SIG-M5 (cell line): ENCODE measurements around the gene EPB41L1.

Experiments
- DNase-seq: peaks from one replicate; lab custom pipeline; 2025; lab: John Stamatoyannopoulos, UW

Gene EPB41L1

DNA sequence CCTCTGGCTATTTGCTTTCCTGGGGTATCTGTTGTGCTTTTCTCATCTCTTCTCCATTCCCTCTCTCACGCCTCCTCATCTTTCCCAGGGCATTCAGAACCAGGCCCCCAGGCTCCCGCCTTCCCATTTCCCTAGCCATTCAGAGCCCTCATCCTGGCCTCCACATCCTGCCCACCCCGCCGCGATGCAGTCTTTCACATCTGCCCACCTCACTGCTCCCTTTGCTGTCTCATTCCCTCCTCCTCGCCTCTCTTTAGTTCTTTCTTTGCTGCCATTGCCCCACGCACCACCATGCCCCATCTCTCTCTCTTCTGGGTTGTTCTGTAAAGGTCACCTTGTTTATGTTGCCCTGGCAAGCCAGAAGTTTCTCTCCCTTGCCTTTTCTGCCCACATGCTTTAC, 71.1 kb downstream of the EPB41L1 start:
- DNase-seq: no peak

DNA sequence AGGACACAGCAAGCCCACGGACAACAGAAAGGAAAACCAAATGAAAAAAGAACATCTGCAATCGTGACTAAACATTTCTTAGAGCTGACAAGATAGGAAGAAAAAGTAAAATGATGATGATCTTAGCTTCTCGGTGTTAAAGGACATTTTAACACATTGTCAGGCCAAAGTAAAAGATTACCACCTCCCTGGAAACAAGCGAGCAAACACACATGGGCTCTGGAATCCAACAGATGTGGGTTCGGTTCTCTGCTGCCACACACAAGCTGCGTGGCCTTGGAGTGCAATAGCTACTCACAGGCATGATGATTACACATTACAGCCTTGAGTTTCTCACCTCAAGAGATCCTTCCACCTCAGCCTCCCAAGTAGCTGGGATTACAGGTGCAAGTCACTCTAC, 74.2 kb downstream of the EPB41L1 start:
- DNase-seq: no peak

DNA sequence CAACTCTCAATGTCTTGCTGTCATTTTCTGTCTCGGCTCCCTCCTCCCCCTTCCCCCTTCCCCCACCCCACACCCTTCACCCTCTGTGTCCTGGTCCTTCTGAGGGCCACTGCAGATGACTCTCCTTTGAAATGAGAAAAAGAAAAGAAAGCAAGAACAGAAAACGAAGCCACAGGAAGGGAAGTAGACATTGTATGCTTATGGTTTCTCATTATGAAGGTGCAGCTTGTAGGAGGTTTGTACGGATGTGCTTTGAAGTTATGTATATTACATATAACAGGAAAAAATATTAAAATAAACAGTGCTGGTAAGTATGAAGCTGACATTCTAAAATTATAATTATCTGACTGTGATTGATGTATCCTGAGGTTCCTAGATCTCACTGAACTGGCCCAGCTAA, 75.5 kb downstream of the EPB41L1 start:
- no peak for DNase-seq

DNA sequence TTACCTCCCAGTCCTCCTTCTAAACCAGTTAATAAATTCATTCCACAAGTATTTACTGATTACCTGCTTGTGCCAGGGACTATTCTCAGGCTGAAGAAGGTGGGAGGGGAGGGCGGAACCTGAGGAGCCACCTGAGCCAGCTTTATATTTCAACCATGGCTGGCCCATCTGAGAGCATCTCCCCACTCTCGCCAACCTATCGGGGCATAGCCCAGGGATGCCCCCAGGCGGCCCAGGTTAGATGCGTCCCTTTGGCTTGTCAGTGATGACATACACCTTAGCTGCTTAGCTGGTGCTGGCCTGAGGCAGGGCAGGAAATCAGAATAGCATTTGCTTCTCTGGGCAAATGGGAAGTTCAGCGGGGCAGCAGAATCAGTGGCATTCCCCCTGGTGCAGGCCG, 76.8 kb downstream of the EPB41L1 start:
- no peak for DNase-seq

DNA sequence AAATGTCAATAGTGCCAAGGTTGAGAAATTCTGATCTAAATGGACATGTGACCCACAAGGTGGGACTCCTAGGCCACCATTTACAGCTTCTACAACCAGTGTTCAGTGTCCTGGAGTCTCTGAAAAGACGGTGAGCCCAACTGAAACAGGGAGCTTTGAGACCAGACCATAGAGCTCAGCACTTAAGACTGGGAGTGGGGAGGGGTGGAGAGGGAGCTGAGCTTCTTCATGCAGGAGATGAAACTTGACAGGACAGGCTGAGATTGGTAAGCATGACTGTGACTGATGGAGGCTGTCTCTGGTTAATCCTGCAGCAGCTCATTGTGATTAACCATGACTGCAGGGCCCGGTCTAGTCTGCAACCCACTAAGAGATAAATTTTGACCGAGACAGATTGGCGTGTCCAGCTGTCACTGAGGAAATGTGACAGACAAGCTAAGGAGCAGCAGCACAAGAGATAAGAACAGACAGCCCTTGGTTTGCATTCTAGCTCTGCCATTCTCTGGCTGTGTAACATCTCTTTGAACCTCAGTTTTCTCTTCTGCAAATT, 80.3 kb downstream of the EPB41L1 start:
- DNase-seq: no peak

DNA sequence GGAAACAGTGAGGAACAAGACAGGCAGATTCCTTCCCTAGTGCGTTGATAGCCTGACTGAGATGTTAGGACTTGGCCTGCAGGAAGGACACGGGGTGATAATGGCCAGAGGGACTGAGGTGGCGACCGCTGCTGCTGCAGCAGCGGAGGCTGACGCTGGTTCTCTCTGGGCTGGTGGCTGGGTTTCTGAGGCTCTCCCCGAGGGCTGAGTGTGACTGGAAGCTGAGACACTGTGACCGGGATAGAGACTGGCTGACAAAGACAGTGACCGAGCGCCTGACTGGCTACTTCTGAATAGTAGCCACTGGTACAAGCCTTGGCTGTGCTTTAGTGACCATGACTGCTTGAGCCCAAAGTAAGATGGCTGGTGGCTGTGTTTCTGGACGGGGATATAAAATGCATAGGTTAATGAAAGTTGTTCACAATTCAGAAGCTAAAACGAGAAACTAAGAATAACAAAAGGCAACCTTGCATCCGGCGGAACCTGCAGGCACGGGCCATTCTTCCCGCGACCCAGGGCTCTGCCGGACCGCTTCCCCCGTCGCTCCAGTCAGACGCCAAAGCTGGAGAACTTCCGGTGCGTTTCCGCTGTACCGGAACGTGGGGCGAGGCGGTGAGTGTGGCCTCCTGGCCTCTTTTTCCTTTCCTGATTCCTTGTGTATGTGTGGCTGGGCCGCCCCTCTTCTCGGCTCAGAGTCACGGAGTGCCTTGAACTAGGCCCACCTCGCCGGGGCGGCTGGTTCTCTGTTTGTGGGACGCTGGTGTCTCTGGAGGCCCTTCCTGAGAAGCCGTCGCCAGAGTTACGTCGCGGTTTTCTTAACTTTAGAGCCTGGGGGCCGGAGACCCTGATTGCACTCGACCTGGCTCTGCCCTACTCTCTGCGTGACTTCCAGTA, 81.6 kb downstream of the EPB41L1 start, which contains the start of gene AAR2:
AAR2 (plus strand) TSS at position 587 of the 894 bp plus-strand sequence. CDS start 3,391 bp downstream, outside the sequence.
- DNase-seq: peak; percentile 46

DNA sequence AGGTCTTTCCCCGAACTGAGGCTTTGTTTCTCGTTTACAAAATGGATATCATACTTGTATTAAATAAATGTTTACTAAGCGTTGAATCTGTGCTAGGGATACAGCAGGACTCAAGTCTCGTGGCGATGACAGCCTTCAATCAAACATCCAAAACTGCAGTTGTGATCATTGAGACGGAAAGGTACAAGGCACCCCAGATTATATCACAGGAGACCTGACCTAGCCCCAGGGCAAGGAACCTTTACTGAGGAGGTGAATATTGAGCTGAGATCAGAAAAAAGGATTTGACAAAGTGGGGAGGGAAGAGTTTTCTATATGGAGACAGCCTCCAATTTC, 82.2 kb downstream of the EPB41L1 start:
- no peak for DNase-seq

DNA sequence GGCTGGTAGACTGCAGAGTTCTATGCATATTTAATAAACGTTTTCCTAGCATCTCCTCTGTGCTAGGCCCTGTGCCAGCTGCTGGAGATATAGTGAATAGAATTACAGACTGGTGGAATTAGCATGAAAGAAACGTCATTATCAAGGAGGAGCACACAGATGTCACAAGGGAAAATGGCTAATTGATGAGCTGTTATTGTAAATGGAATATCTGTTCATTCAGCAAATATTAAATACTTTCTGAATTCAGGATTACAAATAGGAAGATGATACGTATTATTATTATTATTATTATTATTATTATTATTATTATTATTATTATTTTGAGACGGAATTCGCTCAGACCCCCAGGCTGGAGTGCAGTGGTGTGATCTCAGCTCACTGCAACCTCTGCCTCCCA, 82.9 kb downstream of the EPB41L1 start:
- DNase-seq: no peak

DNA sequence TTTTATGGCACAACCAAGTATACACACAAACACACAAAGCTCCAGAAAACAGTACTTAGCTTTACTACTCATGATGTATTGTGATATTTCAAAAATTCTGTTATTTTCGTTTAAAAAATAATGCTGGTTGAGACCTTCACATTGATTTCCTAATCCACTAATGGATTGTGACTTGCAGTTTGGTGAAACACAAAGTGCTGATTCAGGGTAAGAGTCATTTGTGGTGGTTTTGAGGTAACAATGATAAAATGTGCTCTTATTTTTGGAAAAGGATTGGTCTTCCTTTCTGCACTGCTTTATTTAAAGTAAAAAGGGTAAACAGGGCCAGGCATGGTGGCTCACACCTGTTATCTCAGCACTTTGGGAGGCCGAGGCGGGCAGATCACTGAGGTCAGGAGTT, 83.6 kb downstream of the EPB41L1 start:
- DNase-seq: no peak

DNA sequence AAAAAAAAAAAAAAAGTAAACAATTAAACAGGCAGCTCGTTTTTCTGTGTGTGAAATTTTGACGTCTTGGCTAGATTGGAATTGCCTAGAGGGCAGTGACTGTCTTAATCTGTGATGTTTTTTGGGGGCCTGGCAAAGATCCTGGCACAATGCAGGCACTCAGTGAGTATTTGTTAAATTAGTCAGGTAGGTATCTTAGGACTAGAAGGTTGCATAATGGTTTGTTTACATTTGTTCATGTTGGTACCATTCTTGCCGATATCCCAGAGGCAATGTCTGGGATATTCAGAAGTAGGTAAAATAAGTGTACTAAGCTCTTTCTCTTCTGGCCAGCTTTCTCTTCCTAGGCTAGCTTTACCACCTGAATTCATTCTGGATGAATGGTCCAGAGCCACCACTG, 84.2 kb downstream of the EPB41L1 start:
- no peak for DNase-seq

DNA sequence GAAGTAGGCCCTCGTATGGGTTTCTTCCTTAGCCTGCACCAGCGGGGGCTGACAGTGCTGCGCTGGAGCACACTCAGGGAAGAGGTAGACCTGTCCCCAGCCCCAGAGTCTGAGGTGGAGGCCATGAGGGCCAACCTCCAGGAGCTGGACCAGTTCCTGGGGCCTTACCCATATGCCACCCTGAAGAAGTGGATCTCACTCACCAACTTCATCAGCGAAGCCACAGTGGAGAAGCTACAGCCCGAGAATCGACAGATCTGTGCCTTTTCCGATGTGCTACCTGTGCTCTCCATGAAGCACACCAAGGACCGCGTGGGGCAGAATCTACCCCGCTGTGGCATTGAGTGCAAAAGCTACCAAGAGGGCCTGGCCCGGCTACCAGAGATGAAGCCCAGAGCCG, 85.5 kb downstream of the EPB41L1 start:
- no peak for DNase-seq

DNA sequence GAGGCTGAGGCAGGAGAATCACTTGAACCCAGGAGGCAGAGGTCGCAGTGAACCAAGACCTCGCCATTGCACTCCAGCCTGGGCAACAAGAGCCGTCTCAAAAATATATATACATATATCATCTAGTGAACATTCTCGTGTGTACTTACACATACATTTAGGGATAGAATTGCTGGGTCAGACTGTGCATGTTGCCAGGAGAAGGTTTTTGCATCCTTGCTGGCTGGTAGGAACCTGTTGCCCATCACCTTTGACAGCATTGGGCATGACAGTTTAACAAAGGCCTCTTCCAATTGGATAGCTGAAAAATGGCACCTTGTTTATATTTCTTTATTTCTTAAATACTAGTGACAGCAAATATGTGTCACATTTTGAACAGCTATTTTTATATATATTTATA, 87.1 kb downstream of the EPB41L1 start:
- no peak for DNase-seq

DNA sequence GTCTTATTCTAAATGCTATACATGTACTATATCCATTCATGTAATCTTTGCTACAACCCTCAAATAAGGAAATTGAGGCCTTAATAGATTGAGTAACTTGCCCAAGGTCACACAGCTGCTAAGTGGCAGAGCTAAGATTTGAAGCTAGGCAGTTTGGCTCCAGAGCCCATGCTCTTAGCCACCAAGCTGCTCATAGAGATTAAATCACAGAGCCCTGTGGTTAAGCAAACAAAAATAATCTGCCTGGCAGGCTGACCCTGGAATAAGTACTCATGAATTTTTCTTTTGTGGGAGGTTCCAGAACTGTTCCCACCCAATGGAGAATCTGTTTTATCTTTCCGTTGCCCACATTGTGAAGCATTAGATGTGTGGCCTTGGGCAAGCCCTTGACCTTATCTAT, 89.2 kb downstream of the EPB41L1 start:
- DNase-seq: no peak

DNA sequence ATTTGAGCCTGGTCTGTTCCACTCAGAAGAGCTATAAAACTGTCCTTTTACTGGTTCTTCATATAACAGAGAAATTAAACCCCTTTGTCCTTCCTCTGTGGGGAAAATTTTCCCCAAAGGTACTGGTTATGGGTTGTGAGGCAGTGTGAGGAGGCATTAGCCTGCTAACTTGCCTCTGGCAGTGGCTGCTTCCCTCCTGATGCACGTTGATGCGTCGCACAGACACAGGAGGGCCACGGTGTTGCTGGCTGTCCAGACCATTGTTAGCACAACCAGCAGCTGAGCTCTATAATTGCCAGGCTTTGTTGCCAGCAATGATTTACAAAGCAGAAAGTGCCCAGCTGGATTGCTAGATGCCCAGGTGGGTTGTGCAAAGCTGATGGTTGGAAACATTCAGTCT, 91.9 kb downstream of the EPB41L1 start:
- DNase-seq: no peak

DNA sequence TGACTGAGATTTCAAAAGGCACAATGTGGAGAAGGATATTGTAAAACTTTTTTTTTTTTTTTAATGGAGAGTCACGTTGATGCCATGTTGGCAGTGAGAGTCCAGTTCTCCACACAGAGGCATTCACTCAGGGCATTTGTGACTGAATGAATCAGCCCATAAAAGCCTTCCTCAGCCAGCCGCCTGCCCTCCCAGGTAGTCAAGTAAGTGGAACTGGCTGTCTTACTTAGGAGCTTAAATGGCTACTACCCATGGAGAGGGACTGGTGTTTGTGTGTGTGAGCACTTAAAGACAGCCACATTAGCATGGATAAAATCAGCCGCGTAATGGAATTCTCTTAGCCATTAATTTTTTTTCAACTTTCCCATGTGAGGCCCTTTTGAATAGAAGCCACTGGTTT, 94.3 kb downstream of the EPB41L1 start:
- DNase-seq: no peak

DNA sequence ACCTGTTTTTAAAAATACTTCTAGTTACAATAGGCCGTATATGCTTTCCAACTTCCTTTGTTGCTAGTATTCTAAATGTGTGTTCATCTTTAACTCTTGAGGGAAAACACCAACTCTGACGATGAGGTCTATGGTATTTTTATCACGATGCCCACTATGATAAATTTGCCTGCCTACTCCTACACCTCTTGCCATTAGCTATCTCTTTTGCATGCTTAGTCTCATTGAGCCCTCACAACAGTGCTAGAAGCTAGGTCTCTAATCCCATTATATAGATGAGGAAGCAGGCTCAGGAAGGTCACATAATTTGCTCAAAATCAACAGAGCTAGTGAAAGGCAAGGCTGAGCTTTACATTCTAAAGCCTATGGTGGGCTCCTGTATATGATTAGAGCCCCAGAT, 94.9 kb downstream of the EPB41L1 start:
- DNase-seq: no peak

DNA sequence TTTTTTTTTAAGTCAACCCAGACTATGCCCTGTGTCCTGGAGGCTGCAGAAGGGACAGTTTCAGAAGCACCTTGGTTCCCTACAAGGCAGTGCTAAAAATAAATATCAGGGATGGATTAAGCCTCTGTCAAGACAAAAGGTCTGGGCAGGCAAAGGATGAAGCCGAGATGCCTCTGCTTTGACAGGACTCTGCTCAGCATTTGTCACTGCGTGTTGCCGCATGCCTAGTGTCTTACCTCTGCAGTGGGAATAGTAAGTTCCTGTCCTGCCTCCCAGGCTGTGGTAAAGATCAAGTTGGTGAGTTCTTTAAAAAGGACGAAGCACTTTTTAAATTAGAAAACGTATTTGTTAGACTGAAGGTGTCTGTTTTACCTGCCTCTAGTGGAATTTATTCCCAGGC, 96.9 kb downstream of the EPB41L1 start:
- no peak for DNase-seq

DNA sequence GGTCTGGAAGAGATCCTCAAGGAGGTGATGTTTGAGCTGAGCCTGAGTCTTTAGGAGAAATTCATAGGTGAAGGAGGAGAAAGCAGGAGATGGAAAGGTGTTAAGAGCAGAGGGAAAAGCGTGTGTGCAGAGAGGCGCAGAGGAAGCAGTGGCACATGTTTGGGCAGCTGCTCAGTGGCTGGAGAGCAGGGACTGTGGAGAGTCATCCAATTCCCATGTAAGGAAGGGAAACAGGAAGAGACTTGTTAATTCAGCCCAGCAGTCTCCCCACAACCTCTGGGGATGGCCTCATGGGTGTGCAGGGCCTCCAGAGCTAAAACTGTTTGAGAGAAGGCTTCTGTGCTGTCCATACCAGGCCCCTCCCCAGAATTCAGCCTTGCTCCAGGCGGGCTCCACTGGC, 98.0 kb downstream of the EPB41L1 start:
- no peak for DNase-seq

DNA sequence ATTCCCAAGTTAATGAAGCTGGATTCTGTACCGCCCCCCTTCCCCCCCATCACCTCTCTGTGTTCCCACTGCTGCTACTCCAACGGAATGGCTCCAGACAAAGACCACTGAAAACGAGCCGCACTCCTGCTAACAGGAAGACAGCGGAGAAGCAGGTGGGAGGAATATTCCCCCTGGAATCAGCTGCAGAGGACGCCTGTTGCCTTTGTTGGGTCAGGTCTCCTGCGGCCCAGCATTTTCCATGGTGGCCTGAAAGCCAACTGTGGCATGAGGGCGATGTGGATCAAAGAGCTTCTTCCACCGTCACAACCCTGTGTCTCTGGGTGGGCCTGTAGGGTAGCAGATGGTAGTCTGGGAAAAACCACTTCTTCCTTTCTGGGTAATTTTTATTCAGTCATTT, 98.5 kb downstream of the EPB41L1 start:
- no peak for DNase-seq

DNA sequence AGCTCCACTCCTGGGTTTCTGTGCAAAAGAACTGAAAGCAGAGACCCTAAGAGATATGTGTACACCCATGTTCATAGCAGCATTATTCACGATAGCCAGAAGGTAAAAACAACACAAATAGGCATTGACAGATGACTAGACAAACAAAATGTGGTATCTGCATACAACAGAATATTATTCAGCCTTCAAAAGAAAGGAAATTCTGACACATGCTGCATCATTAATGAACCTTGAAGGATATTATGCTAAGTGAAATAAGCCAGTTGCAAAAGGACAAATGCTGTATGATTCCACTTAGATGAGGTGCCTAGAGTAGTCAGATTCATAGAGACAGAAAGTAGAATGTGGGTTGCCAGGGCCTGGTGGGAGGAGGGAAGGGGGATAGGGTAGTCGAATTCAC, 99.5 kb downstream of the EPB41L1 start:
- no peak for DNase-seq

DNA sequence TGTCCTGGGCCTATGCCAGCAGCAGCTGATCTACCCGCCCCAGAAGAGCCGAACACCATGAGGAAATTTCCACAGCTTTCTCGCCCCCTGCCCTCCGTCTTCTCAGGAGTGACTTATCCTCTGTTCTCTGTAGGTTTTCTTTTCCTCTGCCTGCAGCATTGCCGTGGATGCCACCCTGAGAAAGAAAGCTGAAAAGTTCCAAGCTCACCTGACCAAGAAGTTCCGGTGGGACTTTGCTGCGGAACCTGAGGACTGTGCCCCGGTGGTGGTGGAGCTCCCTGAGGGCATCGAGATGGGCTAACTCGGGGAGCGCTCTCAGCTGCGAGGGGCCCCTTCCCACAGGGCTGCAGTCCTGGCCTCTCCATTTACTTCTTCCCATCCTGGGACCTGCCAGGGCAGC, 100.9 kb downstream of the EPB41L1 start:
- DNase-seq: no peak

DNA sequence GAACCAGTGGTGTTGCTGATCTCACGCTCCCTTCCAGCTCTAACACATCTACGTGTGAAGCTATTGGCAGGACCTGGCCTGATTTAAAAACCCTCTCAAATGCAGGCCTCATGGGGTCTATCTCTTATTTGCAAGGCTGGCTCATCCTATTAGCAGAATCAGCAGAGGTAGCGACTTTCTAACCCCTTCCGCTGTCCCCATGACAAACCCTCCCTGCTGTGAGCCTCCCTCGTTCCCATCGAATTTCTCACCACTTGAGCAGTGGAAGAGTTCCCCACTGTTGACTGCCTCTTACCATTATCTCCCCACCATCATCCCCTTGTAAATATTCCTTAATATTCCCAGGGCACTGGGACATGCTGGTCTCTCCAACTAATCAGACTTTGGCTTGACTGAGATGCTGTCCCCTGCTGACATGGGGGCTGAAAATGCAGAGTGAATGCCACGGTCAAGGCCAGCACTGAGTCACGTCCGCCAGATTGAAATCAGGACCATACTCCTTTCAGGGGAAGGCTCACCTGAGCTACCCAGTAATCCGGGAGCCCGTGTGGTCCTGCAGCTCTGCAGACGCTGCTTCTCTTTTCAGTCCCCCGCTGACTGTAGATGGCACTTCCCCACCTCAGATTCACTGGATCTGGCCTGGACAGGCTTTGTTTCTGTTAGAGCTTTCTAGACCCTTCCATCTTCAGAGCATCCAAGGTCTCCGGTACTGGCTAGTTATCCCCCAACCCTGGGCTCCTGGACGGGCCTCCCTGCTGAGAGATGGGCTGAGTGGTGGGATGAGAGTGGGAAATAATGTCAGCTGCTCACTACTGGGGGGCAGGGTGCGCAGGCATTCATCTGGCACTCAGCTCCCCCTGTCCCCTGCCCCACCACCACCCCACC, 104.9 kb downstream of the EPB41L1 start:
- DNase-seq: no peak

DNA sequence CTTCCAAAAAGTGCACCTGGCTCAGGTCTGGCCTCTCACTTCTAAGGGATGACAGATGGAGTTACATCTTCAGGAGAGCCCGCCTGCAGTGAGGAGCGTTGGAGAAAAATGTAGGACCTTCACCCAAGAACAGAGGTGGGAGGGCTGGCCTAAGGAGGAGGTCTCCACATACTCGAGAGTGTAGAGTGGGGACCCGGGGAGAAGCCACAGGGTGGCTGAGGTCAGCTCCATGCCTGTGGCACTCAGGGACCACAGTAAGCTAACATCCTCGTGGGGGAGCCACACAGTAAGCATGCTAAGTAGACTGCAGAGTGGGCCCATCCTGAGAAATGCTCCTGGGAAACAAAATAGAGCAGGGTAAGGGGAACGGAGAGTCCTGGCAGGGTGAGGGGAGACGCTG, 105.8 kb downstream of the EPB41L1 start:
- no peak for DNase-seq
